Measurements from ENCODE around the gene ZDHHC17.
A peak's percentile ranks its signal among the peaks of the same experiment; 100 is the strongest.
"Not testable (repeated sequence)": the region's sequence is repeated elsewhere in the genome, so short reads cannot be mapped to it uniquely, and the experiment has no call there.

Gene ZDHHC17, protein sequence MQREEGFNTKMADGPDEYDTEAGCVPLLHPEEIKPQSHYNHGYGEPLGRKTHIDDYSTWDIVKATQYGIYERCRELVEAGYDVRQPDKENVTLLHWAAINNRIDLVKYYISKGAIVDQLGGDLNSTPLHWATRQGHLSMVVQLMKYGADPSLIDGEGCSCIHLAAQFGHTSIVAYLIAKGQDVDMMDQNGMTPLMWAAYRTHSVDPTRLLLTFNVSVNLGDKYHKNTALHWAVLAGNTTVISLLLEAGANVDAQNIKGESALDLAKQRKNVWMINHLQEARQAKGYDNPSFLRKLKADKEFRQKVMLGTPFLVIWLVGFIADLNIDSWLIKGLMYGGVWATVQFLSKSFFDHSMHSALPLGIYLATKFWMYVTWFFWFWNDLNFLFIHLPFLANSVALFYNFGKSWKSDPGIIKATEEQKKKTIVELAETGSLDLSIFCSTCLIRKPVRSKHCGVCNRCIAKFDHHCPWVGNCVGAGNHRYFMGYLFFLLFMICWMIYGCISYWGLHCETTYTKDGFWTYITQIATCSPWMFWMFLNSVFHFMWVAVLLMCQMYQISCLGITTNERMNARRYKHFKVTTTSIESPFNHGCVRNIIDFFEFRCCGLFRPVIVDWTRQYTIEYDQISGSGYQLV
- total RNA-seq, result 56.3 reads per million, percentile 71 among the genes with 10 or more reads in this experiment

GRCh38 chr12:76763746-76764675 is at the start of gene ZDHHC17:
Gene ZDHHC17 (plus strand): TSS chr12:76764115. CDS start chr12:76764237, 122 bp downstream.
- peak; percentile 87 for DNase-seq

DNA sequence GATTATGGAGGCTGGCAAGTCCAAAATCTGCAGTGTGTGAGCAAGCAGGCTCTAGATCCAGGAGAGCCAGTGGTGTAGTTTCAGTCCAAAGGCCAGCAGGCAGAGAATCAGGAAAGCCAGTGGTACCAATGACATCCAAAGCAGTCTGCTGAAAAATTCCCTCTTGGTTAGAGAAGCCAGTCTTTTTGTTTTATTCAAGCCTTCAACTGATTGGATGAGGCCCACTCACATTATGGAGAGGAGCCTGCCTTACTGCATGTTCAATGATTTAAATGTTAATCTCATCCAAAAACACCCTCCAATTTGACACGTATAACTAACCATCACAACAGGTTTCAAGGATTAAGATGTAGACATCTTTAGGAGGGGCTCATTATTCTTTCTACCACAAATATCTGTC is 49.5 kb upstream of the ZDHHC17 start:
- no peak for DNase-seq

- DNase-seq, result no peak
Measured at GRCh38 chr12:76714861-76715260, 49.1 kb upstream of the ZDHHC17 start.

- DNase-seq, result no peak
Measured at GRCh38 chr12:76715332-76715731, 48.6 kb upstream of the ZDHHC17 start.

DNA sequence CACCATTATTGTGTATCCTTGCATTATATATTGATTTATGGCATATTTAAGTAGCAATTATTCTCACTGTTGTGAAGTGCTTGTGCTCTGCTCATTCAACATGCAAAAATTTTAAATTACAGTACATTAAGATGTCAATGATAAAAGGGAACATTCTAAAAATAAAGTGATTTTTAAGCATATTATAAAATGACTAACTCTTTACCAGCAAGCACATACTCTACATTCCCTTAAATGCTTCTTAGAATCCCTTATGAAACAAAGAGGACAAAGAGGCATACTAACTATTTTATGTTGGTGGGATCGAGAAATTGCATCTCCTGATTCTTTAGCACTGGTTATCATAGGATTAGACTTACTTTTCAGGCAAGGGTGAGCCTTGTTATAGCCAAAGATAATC is 46.6 kb upstream of the ZDHHC17 start:
- no peak for DNase-seq

DNA sequence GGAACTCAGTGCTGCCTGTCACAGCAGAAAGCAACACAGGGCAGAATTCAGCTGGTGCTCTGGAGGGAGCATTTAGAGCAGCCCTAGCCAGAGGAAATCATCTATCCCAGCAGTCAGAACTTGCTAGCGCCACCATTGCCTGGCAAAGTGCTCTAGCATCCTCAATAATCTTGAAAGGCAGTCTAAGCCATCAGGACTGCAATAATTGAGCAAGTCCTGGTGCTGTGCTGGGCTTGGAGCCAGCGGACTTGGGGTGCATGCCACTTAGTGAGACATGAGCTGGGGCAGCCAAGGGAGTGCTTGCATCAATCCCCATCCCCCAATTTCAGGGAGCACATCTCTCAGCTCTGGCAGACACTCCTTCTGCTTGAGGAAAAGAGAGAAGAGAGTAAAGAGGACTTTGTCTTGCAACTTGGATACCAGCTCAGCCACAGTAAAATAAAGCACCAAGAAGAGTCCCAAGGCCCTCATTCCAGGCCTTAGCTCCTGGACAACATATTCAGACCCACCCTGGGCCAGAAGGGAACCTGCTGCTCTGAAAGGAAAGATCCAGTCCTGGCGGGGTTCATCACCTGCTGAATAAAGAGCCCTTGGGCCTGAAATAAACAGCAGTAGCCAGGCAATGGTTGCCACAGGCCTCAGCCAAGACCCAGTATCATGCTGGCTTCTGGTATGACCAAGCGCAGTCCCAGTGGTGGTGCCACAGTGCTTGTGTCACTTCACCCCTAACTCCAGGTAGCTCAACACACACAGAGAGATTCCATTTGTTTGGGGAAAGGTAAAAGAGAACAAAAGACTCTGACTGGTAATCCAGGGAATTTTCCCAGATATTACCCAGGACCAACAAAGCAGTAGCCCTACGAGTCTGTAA is 44.5 kb upstream of the ZDHHC17 start:
- DNase-seq, result no peak

GRCh38 chr12:76720068-76720467 is 43.8 kb upstream of the ZDHHC17 start:
- no peak for DNase-seq

DNA sequence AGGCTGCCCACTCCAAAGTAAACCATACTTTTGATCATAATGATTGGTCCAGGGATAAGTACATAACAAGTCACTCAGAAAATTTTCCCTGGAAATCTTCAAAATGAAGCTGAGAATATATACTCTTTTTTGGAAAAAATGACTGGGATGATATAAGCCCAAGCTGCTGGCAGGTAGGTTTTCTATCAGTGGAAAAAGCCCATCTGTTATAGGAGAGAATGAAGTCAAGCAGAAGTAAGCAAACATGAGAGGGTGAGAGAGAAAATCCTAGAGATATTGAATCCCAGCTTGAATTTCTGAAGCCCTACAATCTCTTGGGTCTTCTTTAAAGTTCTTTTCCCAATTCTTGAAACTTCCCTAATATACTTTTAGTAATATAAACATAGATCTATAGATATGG is 37.3 kb upstream of the ZDHHC17 start:
- no peak for DNase-seq

DNA sequence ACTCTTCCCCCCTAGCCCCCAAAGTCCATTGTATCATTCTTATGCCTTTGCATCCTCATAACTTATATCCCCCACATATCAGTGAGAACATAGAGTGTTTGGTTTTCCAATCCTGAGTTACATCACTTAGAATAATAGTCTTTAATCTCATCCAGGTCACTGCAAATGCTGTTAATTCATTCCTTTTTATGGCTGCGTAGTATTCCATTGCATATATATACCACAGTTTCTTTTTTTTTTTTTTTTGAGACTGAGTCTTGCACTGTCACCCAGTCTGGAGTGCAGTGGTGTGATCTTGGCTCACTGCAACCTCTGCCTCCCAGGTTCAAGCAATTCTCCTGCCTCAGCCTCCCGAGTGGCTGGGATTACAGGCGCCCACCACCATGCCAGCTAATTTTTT is 31.7 kb upstream of the ZDHHC17 start:
- not testable (repeated sequence) for DNase-seq

DNA sequence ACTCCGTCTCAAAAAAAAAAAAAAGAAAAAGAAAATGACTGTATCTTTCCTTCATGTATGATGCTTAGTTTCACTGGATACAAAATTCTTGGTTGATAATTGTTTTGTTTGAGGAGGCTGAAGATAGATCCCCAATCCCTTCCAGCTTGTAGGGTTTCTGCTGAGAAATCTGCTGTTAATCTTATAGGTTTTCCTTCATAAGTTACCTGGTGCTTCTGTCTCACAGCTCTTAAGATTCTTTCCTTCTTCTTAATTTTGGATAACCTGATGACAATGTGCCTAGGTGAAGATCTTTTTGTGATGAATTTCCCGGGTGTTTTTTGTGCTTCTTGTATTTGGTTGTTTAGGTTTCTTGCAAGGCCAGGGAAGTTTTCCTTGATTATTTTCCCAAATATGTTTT is 26.2 kb upstream of the ZDHHC17 start:
- not testable (repeated sequence) for DNase-seq

DNA sequence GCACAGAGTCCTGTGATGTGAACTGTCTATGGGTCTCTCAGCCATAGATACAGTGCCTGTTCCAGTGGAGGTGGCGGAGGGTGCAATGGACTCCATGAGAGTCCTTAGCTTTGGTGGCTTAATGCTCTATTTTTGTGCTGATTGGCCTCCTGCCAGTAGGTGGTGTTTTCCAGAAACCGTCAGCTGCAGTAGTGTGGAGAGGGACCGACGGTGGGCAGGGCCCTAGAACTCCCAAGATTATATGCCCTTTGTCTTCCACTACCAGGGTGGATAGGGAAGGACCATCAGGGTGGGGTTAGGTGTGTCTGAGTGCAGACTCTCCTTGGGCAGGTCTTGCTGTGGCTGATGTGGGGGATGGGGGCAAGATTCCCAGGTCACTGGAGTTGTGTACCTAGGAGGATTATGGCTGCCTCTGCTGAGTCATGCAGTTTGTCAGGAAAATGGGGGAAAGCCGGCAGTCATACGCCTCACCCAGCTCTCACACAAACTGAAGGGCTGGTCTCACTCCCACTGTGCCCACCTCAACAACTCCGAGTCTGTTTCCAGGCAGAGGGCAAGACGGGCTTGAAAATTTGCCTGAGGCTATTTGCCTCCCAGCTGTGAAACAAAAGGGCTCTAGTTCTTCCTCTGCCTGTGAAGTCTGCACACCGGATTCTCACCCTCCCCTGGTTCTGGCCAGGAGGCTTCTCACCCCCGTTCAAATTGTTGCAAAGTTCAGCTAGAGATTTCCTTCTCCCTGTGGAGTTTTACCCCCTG is 24.9 kb upstream of the ZDHHC17 start:
- no peak for DNase-seq

DNA sequence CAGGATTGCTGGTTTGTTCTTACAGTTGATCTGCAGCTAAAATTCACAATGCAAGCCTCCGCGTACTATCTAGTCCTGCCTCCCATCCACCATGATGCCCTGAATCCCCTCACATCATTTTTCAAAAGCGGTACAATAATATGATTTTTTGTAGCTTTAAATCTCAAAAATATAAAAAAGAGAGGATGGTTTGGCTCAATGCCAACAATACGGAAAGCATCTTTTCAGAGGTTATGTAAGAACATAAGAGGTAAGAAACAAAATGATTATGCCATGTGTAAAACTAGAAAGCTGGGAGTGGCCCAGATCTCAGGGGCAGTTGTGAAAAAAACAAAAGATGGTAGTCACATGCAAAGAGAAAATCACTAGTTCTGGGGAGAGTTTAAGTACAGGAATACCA is 24.0 kb upstream of the ZDHHC17 start:
- DNase-seq, result no peak

- no peak for DNase-seq
Measured at GRCh38 chr12:76740501-76740900, 23.4 kb upstream of the ZDHHC17 start.

- no peak for DNase-seq
Measured at GRCh38 chr12:76745343-76745742, 18.6 kb upstream of the ZDHHC17 start.

DNA sequence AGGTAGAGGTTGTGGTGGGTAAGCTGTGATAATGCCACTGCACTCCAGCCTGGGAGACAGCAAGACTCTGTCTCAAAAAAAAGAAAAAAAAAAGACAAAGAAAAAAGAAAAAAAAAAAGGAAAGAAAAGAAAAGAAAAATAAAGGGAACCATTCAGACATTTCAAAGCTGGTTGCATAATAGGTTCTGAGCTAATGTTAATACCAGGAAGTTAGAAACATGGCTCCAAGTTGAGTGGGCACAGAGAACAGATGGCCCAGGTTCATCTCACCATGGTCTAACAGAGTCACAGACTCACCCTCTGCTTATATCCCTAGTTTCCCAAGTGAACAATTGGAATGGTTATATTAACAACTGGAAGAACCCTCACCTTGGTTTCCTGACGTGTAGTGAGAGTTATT is 17.4 kb upstream of the ZDHHC17 start:
- DNase-seq, result no peak

- DNase-seq, result no peak
Measured at GRCh38 chr12:76747245-76747644, 16.7 kb upstream of the ZDHHC17 start.

GRCh38 chr12:76755829-76756379 is 8.0 kb upstream of the ZDHHC17 start:
- DNase-seq, result no peak

DNA sequence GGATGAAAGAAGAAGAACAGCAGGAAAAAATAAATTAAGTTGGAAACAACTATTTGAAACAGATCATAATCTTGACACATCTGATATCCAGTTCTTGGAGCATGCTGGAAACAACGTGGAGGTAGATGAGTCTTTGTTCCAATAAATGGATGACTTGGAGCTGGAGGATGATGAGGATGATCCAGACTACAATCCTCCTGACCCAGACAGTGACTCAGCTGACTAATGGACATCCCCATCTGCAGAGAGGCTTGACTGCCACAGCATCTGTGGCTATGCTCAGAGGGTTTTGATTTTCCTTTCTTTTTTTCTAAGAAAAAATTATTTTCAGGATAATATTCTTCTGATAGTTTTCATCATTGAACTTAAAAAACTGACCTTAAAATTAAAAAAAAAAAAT is 6.2 kb upstream of the ZDHHC17 start:
- no peak for DNase-seq

DNA sequence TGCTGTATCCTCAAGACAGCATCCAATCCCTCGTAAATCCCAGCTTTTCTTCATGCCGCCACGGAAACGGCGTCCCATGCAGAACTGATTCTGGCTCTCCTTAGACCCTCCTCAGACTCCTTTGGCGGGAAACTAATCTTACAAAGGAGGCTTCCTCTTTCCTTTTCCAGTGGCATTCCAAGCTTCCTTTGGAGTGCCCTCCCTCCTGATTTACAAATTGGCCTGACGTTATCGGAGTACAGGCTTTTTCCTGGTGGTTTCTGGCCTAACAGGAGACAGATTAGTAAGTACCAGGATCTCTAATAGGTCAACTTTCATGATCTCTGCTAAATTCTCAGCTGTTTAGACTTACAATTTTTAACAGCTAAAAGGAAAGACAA is 1.3 kb upstream of the ZDHHC17 start:
- DNase-seq, result no peak

DNA sequence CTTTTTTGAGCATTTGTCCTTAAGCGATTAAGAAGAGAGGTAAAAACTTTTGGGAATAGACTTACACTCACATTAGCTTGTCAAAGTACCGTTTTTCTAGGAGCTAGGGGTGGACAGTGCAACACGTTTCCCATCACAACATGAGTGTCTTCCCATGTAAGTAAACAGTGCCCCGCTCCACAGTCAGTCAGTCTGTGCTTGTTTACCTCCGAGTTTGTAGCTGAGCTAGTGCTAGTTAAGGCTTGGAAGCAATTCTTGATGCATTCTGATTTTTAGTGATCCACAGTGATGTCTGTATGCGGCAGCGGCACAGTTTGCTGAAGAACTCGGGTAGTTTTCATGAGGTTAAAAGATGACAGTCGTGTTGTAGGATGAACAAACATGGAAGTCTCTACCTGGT is 941 bp downstream of the ZDHHC17 start:
- no peak for DNase-seq

- no peak for DNase-seq
Measured at GRCh38 chr12:76765598-76765997, 1.7 kb downstream of the ZDHHC17 start.

Data from effector CD4-positive, alpha-beta T cell (primary cell).